Measurements from ENCODE around the gene ATP9A.
A peak's percentile ranks its signal among the peaks of the same experiment; 100 is the strongest.

Gene ATP9A

DNA sequence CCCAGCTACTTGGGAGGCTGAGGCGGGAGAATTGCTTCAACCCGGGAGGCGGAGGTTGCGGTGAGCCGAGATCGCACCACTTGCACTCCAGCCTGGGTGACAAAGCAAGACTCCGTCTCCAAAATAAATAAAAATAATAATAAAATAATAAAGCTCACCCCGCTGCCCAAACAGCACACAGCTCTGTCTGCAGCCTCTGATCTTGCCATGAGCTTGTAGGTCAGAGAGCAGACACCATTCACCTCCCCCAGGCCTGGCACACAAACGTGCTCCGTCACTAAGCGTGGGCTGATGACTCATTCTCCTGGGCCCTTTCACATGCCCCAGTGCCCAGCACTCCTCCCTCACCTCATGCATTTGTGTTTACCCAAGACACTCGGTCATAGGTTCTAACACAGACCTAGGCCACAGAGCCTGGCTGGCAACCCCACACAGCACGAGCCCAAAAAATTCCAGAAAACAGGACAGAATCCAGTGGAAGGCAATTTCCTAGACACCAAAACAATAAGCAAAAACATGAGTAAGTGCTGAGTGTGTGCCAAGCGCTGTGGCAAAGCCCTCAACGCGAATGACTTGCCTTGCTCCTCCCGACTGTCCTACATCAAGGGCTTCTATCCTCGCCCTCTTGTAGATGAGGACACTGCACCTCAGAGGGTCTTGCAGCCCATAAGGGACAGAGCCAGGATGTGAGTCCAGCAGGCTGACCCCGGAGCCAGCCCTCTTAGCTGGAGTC, 18.0 kb downstream of the ATP9A start (continued):
- peak; percentile 55; the same call in 1 of the 2 replicates for TF ChIP-seq ZNF398 (tag by site-specific recombination; IDR thresholded peaks at IDR 0.05)
- TF ChIP-seq ZFHX2 (tag by site-specific recombination; conservative IDR thresholded peaks at IDR 0.05): peak; percentile 55
- no peak for TF ChIP-seq ZNF114 (tag by site-specific recombination; IDR thresholded peaks at IDR 0.05)
- no peak for TF ChIP-seq ZSCAN30 (tag by site-specific recombination; IDR thresholded peaks at IDR 0.05)
- TF ChIP-seq ZBTB26 (tag by site-specific recombination; optimal IDR thresholded peaks at IDR 0.05): peak; percentile 25
- no peak for TF ChIP-seq ZSCAN5A (tag by site-specific recombination; IDR thresholded peaks at IDR 0.05)
- peak; percentile 76 for TF ChIP-seq ZNF600 (tag by site-specific recombination; IDR thresholded peaks at IDR 0.05)
- TF ChIP-seq HOXC10 (CRISPR knock-in tag; IDR thresholded peaks at IDR 0.05): no peak
- TF ChIP-seq ZNF24 (tag by site-specific recombination; IDR thresholded peaks at IDR 0.05): peak; percentile 85; the same call in 1 of the 2 replicates
- TF ChIP-seq ZNF629 (tag by site-specific recombination; IDR thresholded peaks at IDR 0.05): peak; percentile 90
- TF ChIP-seq ZNF791 (tag by site-specific recombination; IDR thresholded peaks at IDR 0.05): no peak
- TF ChIP-seq EGR2 (tag by site-specific recombination; IDR thresholded peaks at IDR 0.05; ENCODE audit: low read depth): peak; percentile 54; the same call in 1 of the 2 replicates
- no peak for TF ChIP-seq ZFP41 (tag by site-specific recombination; IDR thresholded peaks at IDR 0.05; ENCODE audit: borderline replicate concordance)
- no peak for TF ChIP-seq ZNF610 (tag by site-specific recombination; IDR thresholded peaks at IDR 0.05; ENCODE audit: borderline replicate concordance)
- no peak for TF ChIP-seq ZNF514 (tag by site-specific recombination; IDR thresholded peaks at IDR 0.05)
- TF ChIP-seq MEIS1 (CRISPR knock-in tag; IDR thresholded peaks at IDR 0.05; ENCODE audit: borderline replicate concordance): no peak
- no peak; the same call in 1 of the 2 replicates for TF ChIP-seq ZNF366 (tag by site-specific recombination; conservative IDR thresholded peaks at IDR 0.05)
- no peak for TF ChIP-seq ZNF768 (tag by site-specific recombination; IDR thresholded peaks at IDR 0.05)
- TF ChIP-seq, protein P1, sequence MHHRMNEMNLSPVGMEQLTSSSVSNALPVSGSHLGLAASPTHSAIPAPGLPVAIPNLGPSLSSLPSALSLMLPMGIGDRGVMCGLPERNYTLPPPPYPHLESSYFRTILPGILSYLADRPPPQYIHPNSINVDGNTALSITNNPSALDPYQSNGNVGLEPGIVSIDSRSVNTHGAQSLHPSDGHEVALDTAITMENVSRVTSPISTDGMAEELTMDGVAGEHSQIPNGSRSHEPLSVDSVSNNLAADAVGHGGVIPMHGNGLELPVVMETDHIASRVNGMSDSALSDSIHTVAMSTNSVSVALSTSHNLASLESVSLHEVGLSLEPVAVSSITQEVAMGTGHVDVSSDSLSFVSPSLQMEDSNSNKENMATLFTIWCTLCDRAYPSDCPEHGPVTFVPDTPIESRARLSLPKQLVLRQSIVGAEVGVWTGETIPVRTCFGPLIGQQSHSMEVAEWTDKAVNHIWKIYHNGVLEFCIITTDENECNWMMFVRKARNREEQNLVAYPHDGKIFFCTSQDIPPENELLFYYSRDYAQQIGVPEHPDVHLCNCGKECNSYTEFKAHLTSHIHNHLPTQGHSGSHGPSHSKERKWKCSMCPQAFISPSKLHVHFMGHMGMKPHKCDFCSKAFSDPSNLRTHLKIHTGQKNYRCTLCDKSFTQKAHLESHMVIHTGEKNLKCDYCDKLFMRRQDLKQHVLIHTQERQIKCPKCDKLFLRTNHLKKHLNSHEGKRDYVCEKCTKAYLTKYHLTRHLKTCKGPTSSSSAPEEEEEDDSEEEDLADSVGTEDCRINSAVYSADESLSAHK (tag by site-specific recombination; IDR thresholded peaks at IDR 0.05): no peak
- TF ChIP-seq ZNF121 (tag by site-specific recombination; IDR thresholded peaks at IDR 0.05): no peak
- no peak for TF ChIP-seq YY2 (tag by site-specific recombination; IDR thresholded peaks at IDR 0.05)
- TF ChIP-seq, protein P2, sequence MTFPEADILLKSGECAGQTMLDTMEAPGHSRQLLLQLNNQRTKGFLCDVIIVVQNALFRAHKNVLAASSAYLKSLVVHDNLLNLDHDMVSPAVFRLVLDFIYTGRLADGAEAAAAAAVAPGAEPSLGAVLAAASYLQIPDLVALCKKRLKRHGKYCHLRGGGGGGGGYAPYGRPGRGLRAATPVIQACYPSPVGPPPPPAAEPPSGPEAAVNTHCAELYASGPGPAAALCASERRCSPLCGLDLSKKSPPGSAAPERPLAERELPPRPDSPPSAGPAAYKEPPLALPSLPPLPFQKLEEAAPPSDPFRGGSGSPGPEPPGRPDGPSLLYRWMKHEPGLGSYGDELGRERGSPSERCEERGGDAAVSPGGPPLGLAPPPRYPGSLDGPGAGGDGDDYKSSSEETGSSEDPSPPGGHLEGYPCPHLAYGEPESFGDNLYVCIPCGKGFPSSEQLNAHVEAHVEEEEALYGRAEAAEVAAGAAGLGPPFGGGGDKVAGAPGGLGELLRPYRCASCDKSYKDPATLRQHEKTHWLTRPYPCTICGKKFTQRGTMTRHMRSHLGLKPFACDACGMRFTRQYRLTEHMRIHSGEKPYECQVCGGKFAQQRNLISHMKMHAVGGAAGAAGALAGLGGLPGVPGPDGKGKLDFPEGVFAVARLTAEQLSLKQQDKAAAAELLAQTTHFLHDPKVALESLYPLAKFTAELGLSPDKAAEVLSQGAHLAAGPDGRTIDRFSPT (tag by site-specific recombination; IDR thresholded peaks at IDR 0.05): peak; percentile 67
- 0 out of 2 replicates have a peak, but pooled peaks have one; percentile 21 for TF ChIP-seq GLIS2 (tag by site-specific recombination; IDR thresholded peaks at IDR 0.05)
- peak; percentile 64 for TF ChIP-seq KLF8 (tag by site-specific recombination; IDR thresholded peaks at IDR 0.05)
- TF ChIP-seq MZF1 (tag by site-specific recombination; IDR thresholded peaks at IDR 0.05; ENCODE audit: borderline replicate concordance): no peak
- peak; percentile 35; the same call in 1 of the 2 replicates for TF ChIP-seq KLF16 (tag by site-specific recombination; IDR thresholded peaks at IDR 0.05)
- TF ChIP-seq SCRT2 (tag by site-specific recombination; IDR thresholded peaks at IDR 0.05): no peak
- no peak for TF ChIP-seq OSR2 (tag by site-specific recombination; IDR thresholded peaks at IDR 0.05)
- peak; percentile 66 for TF ChIP-seq ZBTB21 (tag by site-specific recombination; IDR thresholded peaks at IDR 0.05)

All from HEK293 (cell line).